ENCODE data around the gene PLPPR2.
"Not testable (repeated sequence)": the region's sequence is repeated elsewhere in the genome, so short reads cannot be mapped to it uniquely, and the experiment has no call there.

PLPPR2 gene

GRCh38 chr19:11401808-11402543, 46.7 kb downstream of the PLPPR2 start:
- DNase-seq (ENCODE audit: low spot score): no peak

- no peak for DNase-seq (ENCODE audit: low spot score)
Measured at GRCh38 chr19:11404588-11405222, 49.5 kb downstream of the PLPPR2 start.

GRCh38 chr19:11405846-11406643, 50.8 kb downstream of the PLPPR2 start:
- DNase-seq (ENCODE audit: low spot score): peak; percentile 39

- DNase-seq (ENCODE audit: low spot score): not testable (repeated sequence)
Measured at GRCh38 chr19:11406703-11407236, 51.5 kb downstream of the PLPPR2 start.

- no peak for DNase-seq (ENCODE audit: low spot score)
Measured at GRCh38 chr19:11408591-11408990, 53.4 kb downstream of the PLPPR2 start.

- DNase-seq (ENCODE audit: low spot score): no peak
Measured at GRCh38 chr19:11410682-11411081, 55.5 kb downstream of the PLPPR2 start.

GRCh38 chr19:11414544-11414943, 59.3 kb downstream of the PLPPR2 start:
- no peak for DNase-seq (ENCODE audit: low spot score)

Measured in germinal center (tissue), 1 donor.